Osteocyte (in vitro differentiated cells): ENCODE results near the gene OSBPL10. TPM values are rescaled to one million over a fixed set of nuclear protein-coding genes. Genes with fewer than 3 reads are reported as not detected.

Experiments
- DNase-seq: peaks from one replicate; pipeline ENCODE4 v3.0.0; 2021; ENCODE audit warnings: mixed read lengths; ENCODE audit not compliant: unreplicated experiment; ENCODE audit errors: extremely low spot score
- H3K27ac Mint-ChIP-seq: one replicate; pipeline ENCODE4 v1.8.0; 2021; ENCODE audit warnings: mild to moderate bottlenecking, mixed read lengths; ENCODE audit not compliant: unreplicated experiment
- H3K27me3 Mint-ChIP-seq: one replicate; pipeline ENCODE4 v1.8.0; 2021; ENCODE audit warnings: mixed read lengths; ENCODE audit not compliant: unreplicated experiment
- H3K36me3 Mint-ChIP-seq: one replicate; pipeline ENCODE4 v1.8.0; 2021; ENCODE audit warnings: mixed read lengths; ENCODE audit not compliant: unreplicated experiment
- H3K4me1 Mint-ChIP-seq: one replicate; pipeline ENCODE4 v1.8.0; 2021; ENCODE audit warnings: mixed read lengths; ENCODE audit not compliant: unreplicated experiment
- H3K4me3 Mint-ChIP-seq: one replicate; pipeline ENCODE4 v1.8.0; 2021; ENCODE audit warnings: mild to moderate bottlenecking, moderate library complexity, mixed read lengths; ENCODE audit not compliant: unreplicated experiment
- H3K9me3 Mint-ChIP-seq: one replicate; pipeline ENCODE4 v1.8.0; 2021; ENCODE audit warnings: mixed read lengths; ENCODE audit not compliant: unreplicated experiment
- long read RNA-seq: library from polyadenylated mRNA; unstranded; transcript quantifications from one replicate; pipeline ENCODE4 v2.0.0, GENCODE V29; 2021
- total RNA-seq: library from RNA; stranded (reverse); gene quantifications from 2 replicates; pipeline ENCODE4 v1.2.1, GENCODE V29; 2021
- TF ChIP-seq, protein P1 (sequence below): fragments of 200-600 bp; sonication (generic); IDR thresholded peaks from 2 replicates; pipeline ENCODE4 v1.5.0; 2021; ENCODE audit warnings: antibody characterized with exemption, mild to moderate bottlenecking, moderate library complexity

The OSBPL10 gene, protein sequence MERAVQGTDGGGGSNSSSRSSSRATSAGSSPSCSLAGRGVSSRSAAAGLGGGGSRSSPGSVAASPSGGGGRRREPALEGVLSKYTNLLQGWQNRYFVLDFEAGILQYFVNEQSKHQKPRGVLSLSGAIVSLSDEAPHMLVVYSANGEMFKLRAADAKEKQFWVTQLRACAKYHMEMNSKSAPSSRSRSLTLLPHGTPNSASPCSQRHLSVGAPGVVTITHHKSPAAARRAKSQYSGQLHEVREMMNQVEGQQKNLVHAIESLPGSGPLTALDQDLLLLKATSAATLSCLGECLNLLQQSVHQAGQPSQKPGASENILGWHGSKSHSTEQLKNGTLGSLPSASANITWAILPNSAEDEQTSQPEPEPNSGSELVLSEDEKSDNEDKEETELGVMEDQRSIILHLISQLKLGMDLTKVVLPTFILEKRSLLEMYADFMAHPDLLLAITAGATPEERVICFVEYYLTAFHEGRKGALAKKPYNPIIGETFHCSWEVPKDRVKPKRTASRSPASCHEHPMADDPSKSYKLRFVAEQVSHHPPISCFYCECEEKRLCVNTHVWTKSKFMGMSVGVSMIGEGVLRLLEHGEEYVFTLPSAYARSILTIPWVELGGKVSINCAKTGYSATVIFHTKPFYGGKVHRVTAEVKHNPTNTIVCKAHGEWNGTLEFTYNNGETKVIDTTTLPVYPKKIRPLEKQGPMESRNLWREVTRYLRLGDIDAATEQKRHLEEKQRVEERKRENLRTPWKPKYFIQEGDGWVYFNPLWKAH
- total RNA-seq, result 21.7 and 24.7 TPM in 2 replicates
- long read RNA-seq, partial matches to known transcripts, result 12 of 23 reads
- long read RNA-seq, other reads (novel, unspliced or antisense), result 11 of 23 reads

DNA sequence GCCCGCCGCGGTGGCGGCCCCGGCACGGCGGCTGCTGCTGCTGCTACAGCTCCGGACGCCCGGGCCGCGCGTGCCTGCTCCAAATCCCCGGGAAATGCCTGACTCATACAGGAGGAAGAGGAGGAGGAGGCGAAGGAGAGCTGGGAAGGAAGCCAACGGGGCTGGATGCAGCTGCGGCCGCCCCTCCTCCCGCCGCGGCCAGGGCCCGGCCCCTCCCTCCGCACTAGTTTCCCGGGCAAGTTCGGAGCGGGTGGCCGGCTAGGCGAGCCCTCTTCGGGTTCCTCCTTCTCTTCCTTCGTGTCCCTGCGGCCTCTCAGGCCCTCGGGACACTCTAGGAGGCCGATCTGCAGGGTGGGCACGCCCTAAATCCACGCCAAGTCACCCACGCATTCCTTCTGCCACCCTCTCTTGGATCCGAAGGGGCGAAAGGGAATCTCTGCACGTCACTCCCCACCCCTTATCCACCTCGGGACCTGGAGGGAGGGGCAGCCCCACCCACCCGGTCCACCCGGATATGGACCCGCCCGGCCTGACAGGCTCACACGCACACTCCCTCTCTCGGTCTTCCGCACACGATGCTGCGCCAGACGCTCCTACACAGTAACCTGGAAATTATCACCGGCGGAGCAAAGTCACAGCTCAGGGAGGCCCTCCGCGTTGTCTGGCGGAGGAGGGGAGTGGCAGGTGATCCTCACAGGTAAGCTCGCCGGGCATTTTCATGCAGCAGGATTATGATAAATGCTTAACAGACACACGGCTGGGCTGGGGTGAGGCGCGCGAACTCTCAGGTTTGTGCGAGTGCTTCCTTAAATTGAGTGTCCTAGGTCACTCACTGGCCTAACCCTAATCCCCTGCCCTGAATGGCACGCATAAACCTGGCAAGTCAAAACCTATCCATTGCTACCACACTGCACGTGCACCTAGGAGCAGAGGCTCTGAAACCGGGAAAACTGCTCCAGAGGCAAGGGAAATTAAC, at the start of gene OSBPL10, which contains the start of gene ZNF860:
Gene OSBPL10 (minus strand): TSS at position 57 of the 976 bp plus-strand sequence. CDS start 83 bp downstream, outside the sequence.
Gene ZNF860 (plus strand): TSS at position 545 of the 976 bp plus-strand sequence. CDS start 7,330 bp downstream, outside the sequence.
- H3K9me3 Mint-ChIP-seq, result no peaks in the 10 kb centered on the region
- DNase-seq, result peak; percentile 94
- H3K27me3 Mint-ChIP-seq, result no peaks in the 10 kb centered on the region
- H3K36me3 Mint-ChIP-seq, result no peaks in the 10 kb centered on the region
- H3K4me3 Mint-ChIP-seq, result peak within 1 kb of the TSS; percentile 86
- peaks cover 43% of the 10 kb centered on the region for H3K4me1 Mint-ChIP-seq
- TF ChIP-seq, protein P1, sequence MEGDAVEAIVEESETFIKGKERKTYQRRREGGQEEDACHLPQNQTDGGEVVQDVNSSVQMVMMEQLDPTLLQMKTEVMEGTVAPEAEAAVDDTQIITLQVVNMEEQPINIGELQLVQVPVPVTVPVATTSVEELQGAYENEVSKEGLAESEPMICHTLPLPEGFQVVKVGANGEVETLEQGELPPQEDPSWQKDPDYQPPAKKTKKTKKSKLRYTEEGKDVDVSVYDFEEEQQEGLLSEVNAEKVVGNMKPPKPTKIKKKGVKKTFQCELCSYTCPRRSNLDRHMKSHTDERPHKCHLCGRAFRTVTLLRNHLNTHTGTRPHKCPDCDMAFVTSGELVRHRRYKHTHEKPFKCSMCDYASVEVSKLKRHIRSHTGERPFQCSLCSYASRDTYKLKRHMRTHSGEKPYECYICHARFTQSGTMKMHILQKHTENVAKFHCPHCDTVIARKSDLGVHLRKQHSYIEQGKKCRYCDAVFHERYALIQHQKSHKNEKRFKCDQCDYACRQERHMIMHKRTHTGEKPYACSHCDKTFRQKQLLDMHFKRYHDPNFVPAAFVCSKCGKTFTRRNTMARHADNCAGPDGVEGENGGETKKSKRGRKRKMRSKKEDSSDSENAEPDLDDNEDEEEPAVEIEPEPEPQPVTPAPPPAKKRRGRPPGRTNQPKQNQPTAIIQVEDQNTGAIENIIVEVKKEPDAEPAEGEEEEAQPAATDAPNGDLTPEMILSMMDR, result no peak
- H3K27ac Mint-ChIP-seq, result peak within 1 kb of the TSS; percentile 84

DNA sequence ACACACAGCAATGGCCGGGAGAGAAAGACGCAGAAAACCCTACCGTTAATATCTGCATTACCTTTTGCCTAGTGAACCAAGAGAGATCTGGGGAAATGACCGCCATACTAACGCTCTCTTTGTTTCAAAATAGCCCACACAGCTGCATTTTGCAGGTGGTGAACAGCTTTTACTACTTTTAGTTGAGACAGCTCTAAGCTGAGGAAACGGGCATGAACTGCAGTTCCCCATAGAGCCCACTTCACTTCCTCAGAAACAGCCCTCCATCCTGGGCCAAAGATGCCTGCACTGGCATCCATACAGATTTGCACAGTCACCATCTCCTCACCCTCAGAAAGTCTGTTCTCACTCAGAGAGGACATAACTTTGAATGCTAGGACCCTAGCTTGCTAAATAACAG, 45.5 kb upstream of the OSBPL10 start:
- no peaks in the 10 kb centered on the region for H3K9me3 Mint-ChIP-seq
- TF ChIP-seq, protein P1, result no peak
- H3K4me3 Mint-ChIP-seq, result no peak overlapping the region
- no peak overlapping the region for H3K27ac Mint-ChIP-seq
- no peaks in the 10 kb centered on the region for H3K36me3 Mint-ChIP-seq
- H3K27me3 Mint-ChIP-seq, result no peaks in the 10 kb centered on the region
- DNase-seq, result no peak
- H3K4me1 Mint-ChIP-seq, result no peaks in the 10 kb centered on the region

DNA sequence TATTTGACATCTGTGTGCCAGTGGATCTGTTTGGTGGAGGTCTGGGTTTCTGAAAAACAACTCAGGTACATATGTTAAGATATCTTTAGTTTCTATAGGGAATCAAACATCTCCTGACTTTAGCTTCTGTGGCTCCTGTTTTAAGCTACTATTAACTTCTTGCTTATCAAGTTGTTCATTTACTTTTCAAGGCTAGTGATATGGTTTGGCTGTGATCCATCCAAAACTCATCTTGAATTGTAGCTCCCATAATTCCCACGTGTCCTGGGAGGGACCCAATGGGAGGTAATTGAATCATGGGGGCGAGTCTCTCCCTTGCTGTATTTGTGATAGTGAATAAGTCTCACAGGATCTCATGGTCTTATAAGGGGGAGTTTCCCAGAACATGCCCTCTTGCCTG, 41.9 kb upstream of the OSBPL10 start:
- H3K4me1 Mint-ChIP-seq, result peaks cover 10% of the 10 kb centered on the region
- TF ChIP-seq, protein P1, result no peak
- no peak for DNase-seq
- no peaks in the 10 kb centered on the region for H3K9me3 Mint-ChIP-seq
- no peak overlapping the region for H3K4me3 Mint-ChIP-seq
- H3K36me3 Mint-ChIP-seq, result no peaks in the 10 kb centered on the region
- no peaks in the 10 kb centered on the region for H3K27me3 Mint-ChIP-seq
- no peak overlapping the region for H3K27ac Mint-ChIP-seq

DNA sequence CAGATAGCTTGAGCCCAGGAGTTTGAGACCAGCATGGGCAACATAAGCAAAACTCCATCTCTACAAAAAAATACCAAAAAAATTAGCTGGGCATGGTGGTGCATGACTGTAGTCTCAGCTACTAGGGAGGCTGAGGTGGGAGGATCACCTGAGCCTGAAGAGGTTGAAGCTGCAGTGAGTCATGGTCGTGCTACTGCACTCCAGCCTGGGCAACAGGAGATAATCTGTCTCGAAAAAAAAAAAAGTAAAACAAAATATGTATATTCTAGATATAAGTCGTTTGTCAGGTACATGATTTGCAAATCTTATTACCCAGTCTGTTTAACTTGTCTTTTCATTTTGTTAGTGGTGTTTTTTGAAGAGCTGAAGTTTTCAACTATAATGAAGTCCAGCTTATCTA, 40.7 kb upstream of the OSBPL10 start:
- Mint-ChIP-seq H3K4me1 (peaks cover 10% of the 10 kb centered on the region), H3K27me3 (no peaks in the 10 kb centered on the region), H3K9me3 (no peaks in the 10 kb centered on the region), H3K4me3 (no peak overlapping the region), H3K36me3 (no peaks in the 10 kb centered on the region), H3K27ac (no peak overlapping the region)
- DNase-seq, result no peak
- TF ChIP-seq, protein P1, result no peak
